Left hindlimb (tissue), 1 donor: Measurements from ENCODE around the gene ADPRHL1.
"Not testable (repeated sequence)": the region's sequence is repeated elsewhere in the genome, so short reads cannot be mapped to it uniquely, and the experiment has no call there.

ENCODE experiments used
- DNase-seq: peaks from one replicate; pipeline ENCODE4 v3.0.0-alpha.2; 2018

Gene ADPRHL1

DNA sequence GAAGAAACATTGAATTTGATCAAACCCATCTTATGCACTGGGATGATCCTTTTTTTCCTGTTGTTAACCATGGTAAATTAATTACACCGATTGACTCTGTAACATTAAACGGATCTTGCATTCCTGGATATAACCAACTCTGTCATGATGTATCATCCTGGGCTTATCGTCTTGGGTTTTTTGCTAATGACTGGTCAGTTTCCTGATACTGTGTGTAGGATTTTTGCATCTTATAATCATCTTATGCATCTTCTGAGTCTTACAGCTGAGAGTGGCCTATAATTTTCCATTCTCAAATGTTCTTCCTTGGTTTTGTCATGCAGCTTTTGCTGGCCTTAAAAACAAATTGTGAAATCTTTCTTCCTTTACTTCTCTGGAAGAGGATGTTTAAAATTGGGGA, 24.4 kb upstream of the ADPRHL1 start:
- no peak for DNase-seq

DNA sequence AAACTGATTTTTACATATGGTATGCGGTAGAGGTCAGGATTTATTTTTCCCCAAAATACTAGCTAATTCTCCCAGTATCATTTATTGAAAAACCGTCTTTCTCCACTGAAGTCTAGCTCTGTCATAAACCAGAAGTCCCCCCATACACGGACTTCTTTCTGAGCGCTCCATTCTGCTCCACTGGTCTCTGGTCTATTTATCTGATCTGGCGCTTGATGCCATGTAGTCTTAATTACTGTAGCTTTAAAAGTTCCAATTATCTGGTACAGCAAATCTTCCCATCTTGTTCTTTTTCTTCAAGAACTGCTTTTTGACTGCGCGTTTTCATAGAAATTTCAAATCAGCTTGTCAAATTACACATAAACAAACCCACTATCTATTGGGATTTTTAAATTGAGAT, 23.5 kb upstream of the ADPRHL1 start:
- DNase-seq, result no peak

GRCh38 chr13:113475911-113476310, 22.6 kb upstream of the ADPRHL1 start:
- no peak for DNase-seq

GRCh38 chr13:113475280-113475679, 22.0 kb upstream of the ADPRHL1 start:
- no peak for DNase-seq

- DNase-seq, result no peak
Observed at GRCh38 chr13:113474179-113474578, 20.9 kb upstream of the ADPRHL1 start.

- DNase-seq, result no peak
Observed at GRCh38 chr13:113472355-113473025, 19.2 kb upstream of the ADPRHL1 start.

DNA sequence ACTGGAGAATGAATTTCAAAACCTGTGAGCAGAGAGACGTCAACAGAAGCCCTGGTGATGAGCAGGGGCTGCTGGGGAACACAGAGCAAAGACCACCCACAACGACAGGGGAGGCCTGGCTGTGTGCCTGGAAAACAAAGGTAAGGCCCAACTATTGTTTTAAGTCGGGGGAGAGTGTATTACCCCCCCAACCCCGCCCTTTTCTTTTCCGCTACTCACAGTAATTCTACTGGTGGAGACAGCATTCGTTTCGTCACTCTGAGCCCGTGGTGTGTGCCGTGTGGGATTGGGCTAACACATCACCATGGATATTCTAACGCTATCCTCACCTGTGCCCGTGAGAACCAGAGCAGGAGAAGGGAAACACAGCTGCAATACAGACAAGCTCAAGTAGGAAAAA, 18.6 kb upstream of the ADPRHL1 start:
- no peak for DNase-seq

GRCh38 chr13:113470635-113471163, 17.4 kb upstream of the ADPRHL1 start:
- not testable (repeated sequence) for DNase-seq

GRCh38 chr13:113470073-113470472, 16.8 kb upstream of the ADPRHL1 start:
- DNase-seq, result no peak

DNA sequence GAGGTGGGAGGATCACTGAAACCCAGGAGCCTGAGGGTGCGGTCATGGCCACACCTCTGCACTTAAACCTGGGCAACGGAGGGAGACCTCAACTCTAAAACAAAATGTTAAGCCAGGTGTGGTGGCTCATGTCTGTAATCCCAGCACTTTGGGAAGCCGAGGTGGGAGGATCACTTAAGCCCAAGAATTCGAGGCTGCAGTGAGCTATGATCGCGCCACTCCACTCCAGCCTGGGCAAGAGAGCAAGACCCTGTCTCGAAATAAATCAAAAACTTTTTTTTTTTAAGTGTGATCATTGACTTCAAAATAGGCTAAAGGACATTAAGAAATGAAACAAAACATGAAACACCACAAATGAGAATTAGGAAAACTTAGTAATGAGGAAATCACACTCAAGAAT, 16.3 kb upstream of the ADPRHL1 start:
- no peak for DNase-seq

GRCh38 chr13:113468472-113469201, 15.3 kb upstream of the ADPRHL1 start:
- no peak for DNase-seq

DNA sequence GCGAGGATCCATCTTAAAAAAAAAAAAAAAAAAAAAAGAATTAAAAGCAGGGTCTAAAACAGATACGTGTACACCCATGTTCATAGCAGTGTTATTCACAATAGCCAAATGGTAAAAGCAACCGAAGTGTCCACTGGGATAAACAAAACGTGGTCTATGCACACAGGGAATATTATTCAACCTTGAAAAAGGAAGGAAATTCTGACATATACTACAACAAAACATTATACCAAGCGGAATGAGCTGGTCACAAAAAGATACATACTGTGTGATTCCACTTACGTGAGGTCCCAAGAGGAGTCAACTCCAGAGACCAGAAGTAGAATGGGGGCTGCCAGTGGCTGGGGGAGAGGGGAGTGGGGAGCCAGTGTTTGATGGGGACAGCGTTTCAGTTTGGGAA, 14.7 kb upstream of the ADPRHL1 start:
- DNase-seq, result no peak

DNA sequence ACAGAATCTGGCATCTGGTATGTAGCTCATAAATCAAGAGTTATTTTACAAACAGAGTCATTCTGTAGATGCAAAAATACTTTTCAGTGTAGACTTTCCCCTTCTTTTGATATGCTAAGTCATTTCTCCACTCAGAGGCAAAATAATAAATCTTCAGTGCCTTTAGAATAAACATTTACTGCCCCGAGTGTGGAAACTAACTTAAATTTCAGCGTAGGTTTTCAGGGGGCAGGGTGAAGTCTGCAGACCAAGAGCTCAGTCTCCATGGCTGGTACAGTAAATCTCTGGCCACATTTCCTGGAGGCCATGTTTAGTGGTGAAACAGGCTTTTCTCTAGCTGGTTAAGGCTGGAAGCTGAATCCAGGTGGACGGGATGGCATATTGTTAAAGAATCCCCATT, 13.1 kb upstream of the ADPRHL1 start:
- no peak for DNase-seq

DNA sequence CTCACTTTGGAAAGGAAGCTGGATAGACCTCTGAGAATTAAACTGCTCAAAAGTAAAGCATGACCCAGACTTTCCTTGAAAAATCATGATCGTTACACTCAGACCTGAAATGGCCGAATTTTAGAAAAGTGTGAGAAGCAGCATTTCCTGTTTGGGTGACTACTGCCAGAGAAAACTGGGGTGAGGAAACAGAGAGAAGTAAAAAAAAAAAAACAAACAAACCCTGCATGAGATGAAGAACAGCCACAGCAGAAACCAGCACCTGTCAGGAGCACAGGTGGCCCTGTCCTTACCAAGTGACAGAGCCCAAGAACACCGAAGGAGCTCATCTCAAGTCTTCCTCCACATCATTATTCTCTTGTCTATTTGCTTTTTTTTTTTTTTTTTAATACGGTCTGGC, 12.0 kb upstream of the ADPRHL1 start:
- DNase-seq, result no peak

DNA sequence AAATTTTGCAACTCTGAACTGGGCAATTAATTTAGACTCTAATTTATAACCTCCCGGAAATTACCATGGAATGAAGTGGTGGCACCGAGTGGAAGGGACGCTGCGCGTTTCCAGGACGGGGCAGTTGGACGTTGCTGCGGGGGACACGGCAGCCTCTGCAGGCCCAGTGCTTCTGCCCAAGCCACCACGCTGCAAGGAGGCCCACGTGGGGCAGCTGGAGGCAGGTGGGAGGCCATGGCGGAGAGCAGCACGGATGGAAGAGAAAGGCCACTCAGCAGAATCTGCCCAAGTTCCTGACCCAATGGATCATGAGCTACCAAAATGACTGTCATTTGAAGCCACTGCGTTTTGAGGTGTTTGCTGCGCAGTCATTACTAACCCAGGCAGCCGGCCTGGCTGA, 11.2 kb upstream of the ADPRHL1 start:
- DNase-seq, result no peak

- DNase-seq, result no peak
Observed at GRCh38 chr13:113461022-113461751, 7.9 kb upstream of the ADPRHL1 start.

DNA sequence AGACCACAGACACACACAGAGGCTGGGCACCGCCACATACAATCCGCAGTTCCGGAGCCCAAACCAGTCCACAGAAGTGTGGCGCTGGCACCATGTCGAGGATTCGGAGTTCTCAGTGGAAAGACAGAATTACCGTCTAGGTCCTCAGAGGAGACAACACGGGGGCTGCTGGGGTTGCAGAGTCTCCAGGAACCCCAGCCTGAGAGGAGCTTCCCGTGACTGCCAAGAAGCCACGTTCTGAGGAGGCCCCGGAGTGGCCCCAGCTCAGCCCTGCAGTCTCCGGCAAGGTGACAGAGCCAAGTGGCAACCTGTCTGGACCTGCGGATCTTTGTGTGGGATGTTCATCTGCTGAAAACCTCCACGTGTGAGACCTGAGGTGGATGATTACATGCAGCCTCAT, 7.3 kb upstream of the ADPRHL1 start:
- no peak for DNase-seq

DNA sequence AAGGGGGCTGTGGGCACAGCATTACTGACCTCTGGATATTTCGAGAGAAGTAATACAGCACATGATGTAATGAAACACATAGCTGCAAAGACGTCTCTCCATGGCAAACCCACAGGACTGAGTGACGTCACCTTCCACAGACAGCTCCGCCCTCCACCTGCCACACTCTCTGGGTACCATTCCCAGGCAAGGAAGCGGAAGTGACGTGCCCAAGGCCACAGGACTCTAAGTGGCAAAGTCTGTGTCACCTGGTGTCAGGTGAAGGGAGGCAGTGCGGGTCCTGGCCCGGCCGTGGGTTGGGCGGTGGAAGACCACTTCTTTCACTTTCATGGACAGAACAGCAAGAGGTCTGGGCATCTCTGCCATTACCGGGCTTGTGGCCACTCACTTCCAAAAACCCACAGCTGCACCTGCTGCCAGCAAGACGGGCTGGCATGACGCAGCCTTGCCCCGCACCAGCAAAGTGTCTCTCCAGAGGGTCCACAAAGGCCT, 6.8 kb upstream of the ADPRHL1 start:
- DNase-seq, result no peak

- DNase-seq, result no peak
Observed at GRCh38 chr13:113458253-113459065, 5.2 kb upstream of the ADPRHL1 start.

DNA sequence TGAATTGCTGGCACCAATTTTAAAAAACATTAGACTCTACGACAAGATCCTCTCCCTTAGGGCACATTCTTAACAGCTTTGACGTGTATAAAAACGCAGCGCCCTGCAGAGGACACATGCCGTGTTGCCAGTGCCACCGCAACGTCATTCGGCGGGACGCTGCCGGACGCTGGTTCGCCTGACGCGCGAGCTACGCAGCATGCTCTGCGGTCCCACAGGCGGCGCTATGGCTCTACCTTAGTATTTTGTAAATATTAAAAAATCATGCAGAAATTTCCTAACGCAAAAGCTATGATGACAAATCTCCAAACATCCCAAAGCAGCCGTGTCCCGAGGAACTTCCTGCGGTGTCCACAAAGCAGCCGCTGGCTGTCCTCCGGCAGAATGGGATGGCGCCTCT, 4.2 kb upstream of the ADPRHL1 start:
- no peak for DNase-seq

GRCh38 chr13:113456116-113456702, 2.9 kb upstream of the ADPRHL1 start:
- DNase-seq, result no peak

GRCh38 chr13:113455384-113455783, 2.1 kb upstream of the ADPRHL1 start:
- no peak for DNase-seq
